PFSK-1 (cell line): ENCODE results near the gene CHD1. TPM values are rescaled to one million over a fixed set of nuclear protein-coding genes. Genes with fewer than 3 reads are reported as not detected.

Experiments
- FOXP2 ChIP-seq: optimal IDR thresholded peaks from 2 replicates; pipeline ENCODE3; 2011; ENCODE audit warnings: borderline replicate concordance, control low read depth, inconsistent platforms; ENCODE audit not compliant: insufficient read depth; ENCODE audit errors: extremely low read length, extremely low read depth
- POLR2AphosphoS5 ChIP-seq: IDR thresholded peaks from 2 replicates; pipeline ENCODE4 v1.6.1; 2012; ENCODE audit warnings: low read depth, mild to moderate bottlenecking, control low read depth, low read length, moderate library complexity
- SIN3A ChIP-seq: IDR thresholded peaks from 2 replicates; pipeline ENCODE4 v1.6.1; 2012; ENCODE audit warnings: mild to moderate bottlenecking, low read length, moderate library complexity, borderline replicate concordance; ENCODE audit not compliant: insufficient read depth
- TAF1 ChIP-seq: IDR thresholded peaks from 2 replicates; pipeline ENCODE4 v1.6.1; 2012; ENCODE audit warnings: low read length, control low read depth, borderline replicate concordance; ENCODE audit not compliant: insufficient read depth
- polyA plus RNA-seq: library from polyadenylated mRNA; unstranded; fragments of >200 nt; gene quantifications from one replicate; pipeline ENCODE4 v1.2.1, GENCODE V29; 2012; ENCODE audit warnings: low read depth, missing spikeins; ENCODE audit not compliant: insufficient read length
- TF ChIP-seq, protein P1 (sequence below), 2 experiments: IDR thresholded peaks; 2 replicates each; pipeline versions ENCODE4 v1.6.1 to v1.8.0; 2011 to 2012; ENCODE audit warnings: low read depth in 2 of 2, low read length in 2 of 2, control low read depth in 1 of 2, inconsistent platforms in 1 of 2, mild to moderate bottlenecking in 1 of 2, moderate library complexity in 1 of 2; ENCODE audit not compliant: insufficient read depth in 1 of 2

Gene CHD1
- 11.4 TPM for polyA plus RNA-seq

- TF ChIP-seq SIN3A (peak; percentile 69; the same call in 1 of the 2 replicates), TAF1 (peak; percentile 47; the same call in 1 of the 2 replicates), FOXP2 (peak; percentile 85), POLR2AphosphoS5 (peak; percentile 86)
- TF ChIP-seq, protein P1, sequence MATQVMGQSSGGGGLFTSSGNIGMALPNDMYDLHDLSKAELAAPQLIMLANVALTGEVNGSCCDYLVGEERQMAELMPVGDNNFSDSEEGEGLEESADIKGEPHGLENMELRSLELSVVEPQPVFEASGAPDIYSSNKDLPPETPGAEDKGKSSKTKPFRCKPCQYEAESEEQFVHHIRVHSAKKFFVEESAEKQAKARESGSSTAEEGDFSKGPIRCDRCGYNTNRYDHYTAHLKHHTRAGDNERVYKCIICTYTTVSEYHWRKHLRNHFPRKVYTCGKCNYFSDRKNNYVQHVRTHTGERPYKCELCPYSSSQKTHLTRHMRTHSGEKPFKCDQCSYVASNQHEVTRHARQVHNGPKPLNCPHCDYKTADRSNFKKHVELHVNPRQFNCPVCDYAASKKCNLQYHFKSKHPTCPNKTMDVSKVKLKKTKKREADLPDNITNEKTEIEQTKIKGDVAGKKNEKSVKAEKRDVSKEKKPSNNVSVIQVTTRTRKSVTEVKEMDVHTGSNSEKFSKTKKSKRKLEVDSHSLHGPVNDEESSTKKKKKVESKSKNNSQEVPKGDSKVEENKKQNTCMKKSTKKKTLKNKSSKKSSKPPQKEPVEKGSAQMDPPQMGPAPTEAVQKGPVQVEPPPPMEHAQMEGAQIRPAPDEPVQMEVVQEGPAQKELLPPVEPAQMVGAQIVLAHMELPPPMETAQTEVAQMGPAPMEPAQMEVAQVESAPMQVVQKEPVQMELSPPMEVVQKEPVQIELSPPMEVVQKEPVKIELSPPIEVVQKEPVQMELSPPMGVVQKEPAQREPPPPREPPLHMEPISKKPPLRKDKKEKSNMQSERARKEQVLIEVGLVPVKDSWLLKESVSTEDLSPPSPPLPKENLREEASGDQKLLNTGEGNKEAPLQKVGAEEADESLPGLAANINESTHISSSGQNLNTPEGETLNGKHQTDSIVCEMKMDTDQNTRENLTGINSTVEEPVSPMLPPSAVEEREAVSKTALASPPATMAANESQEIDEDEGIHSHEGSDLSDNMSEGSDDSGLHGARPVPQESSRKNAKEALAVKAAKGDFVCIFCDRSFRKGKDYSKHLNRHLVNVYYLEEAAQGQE (IDR thresholded peaks at IDR 0.05; ENCODE audit: insufficient read depth in 1 of 2, low read depth in 2 of 2, low read length in 2 of 2) = no peak
Observed at GRCh38 chr5:98928873-98929709, at the start of gene CHD1. CHD1 (minus strand) TSS chr5:98929007; CDS start chr5:98926386, 2,621 bp downstream.

DNA sequence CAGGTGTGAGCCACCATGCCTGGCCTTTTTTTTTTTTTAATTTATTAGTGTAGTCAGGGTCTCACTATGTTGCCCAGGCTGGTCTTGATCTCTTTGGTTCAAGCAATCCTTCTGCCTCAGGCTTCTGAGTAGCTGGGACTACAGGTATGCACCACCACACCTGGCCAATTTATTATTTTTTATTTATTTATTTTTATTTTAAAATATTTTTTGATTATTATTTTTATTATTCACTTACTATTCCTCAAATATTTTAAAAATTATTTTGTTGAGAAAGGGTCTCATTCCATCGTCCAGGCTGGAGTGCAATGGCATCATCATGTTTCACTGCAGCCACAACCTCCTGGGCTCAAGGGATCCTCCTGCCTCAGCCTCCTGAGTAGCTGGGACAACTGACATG, 49.7 kb upstream of the CHD1 start:
- TF ChIP-seq TAF1 (no peak), POLR2AphosphoS5 (no peak), FOXP2 (no peak), SIN3A (no peak)
- TF ChIP-seq, protein P1 (IDR thresholded peaks at IDR 0.05; ENCODE audit: insufficient read depth in 1 of 2, low read depth in 2 of 2, low read length in 2 of 2) = no peak

DNA sequence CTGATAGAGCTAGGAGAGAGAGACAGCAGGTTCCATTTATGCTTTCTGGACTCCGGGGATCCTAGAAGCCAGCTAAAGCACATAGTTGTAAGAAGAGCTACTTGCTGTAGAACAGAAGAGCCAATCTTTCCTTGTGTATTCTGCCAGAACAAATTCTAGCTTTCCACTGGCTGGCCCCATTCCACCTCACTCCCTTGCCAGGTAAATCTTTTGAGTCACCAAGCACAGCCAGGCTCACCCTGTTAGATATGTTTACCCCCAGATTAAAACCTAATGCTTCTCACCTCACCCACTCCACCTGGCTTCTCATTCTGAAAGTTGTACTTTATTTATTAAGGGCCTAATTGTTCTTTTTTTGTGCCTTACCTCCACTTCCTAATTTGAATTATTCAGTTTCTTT, 48.9 kb upstream of the CHD1 start:
- TF ChIP-seq SIN3A (no peak), FOXP2 (no peak), TAF1 (no peak), POLR2AphosphoS5 (no peak)
- TF ChIP-seq, protein P1 (IDR thresholded peaks at IDR 0.05; ENCODE audit: insufficient read depth in 1 of 2, low read depth in 2 of 2, low read length in 2 of 2) = no peak

DNA sequence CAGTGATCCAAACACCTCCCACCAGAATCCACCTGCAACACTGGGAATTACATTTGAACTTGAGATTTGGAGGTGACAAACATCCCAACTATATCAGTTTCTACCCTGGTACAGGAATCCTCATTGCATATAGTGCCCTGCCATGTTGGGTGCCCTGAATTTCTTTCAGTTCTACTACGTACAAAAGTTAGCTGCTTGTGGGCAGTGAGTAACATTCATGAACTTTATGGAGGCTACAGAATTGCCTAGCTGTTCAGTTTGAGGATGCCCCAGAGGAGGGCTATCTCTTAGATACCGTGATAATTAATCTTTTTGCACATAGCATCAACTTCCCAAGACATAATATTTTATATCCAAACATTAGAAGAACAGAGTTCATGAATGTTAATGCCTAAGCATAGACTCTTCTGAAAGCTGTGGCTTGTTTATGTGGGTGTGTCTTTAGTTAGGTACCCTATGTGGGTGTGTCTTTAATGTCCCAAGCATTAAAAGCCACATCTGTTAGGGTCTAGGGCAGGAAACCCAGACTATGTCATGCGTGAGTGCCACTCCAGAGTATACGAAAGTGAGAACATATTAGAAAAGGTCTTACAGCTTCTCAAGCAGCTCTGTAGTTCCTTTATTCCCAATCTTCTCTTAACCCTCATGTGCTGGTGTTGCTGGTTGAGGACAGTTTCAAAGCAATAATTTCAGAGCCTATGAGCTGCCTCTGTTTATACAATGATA, 47.0 kb upstream of the CHD1 start:
- no peak for TF ChIP-seq FOXP2
- no peak for TF ChIP-seq POLR2AphosphoS5
- TF ChIP-seq, protein P1 (IDR thresholded peaks at IDR 0.05; ENCODE audit: insufficient read depth in 1 of 2, low read depth in 2 of 2, low read length in 2 of 2) = no peak
- no peak for TF ChIP-seq SIN3A
- TF ChIP-seq TAF1 = no peak
